Glutamatergic neuron (in vitro differentiated cells): ENCODE data around the gene VANGL2. TPM values are rescaled to one million over a fixed set of nuclear protein-coding genes. Genes with fewer than 3 reads are reported as not detected.

ENCODE experiments used
- DNase-seq: peaks from one replicate; pipeline ENCODE4 v3.0.0; 2022
- H3K27ac Mint-ChIP-seq: one replicate; pipeline ENCODE4 v1.8.0; 2020; ENCODE audit warnings: mild to moderate bottlenecking, mixed read lengths, inconsistent platforms; ENCODE audit not compliant: unreplicated experiment
- H3K27me3 Mint-ChIP-seq: one replicate; pipeline ENCODE4 v1.8.0; 2020; ENCODE audit warnings: mild to moderate bottlenecking, moderate library complexity, mixed read lengths, inconsistent platforms; ENCODE audit not compliant: unreplicated experiment
- H3K36me3 Mint-ChIP-seq: one replicate; pipeline ENCODE4 v1.8.0; 2020; ENCODE audit warnings: mild to moderate bottlenecking, mixed read lengths, inconsistent platforms; ENCODE audit not compliant: unreplicated experiment
- H3K4me1 Mint-ChIP-seq: one replicate; pipeline ENCODE4 v1.8.0; 2020; ENCODE audit warnings: mild to moderate bottlenecking, low read depth, mixed read lengths, inconsistent platforms; ENCODE audit not compliant: unreplicated experiment
- H3K4me3 Mint-ChIP-seq: one replicate; pipeline ENCODE4 v1.8.0; 2020; ENCODE audit warnings: mild to moderate bottlenecking, mixed read lengths, inconsistent platforms; ENCODE audit not compliant: unreplicated experiment
- H3K9me3 Mint-ChIP-seq: one replicate; pipeline ENCODE4 v1.8.0; 2020; ENCODE audit warnings: mild to moderate bottlenecking, moderate library complexity, mixed read lengths, inconsistent platforms; ENCODE audit not compliant: unreplicated experiment
- total RNA-seq: library from RNA; stranded (reverse); fragmentation: NEBNext Ultra II Directional; extraction: Animal tissue kit (Norgen Biotek cat#: 25700); gene quantifications from one replicate; pipeline ENCODE4 v1.2.1, GENCODE V29; 2021; ENCODE audit not compliant: unreplicated experiment
- TF ChIP-seq, protein P1 (sequence below): fragments of 200-600 bp; sonication (generic); IDR thresholded peaks from one replicate; pipeline ENCODE4 v1.5.0; 2021; ENCODE audit not compliant: partially characterized antibody, unreplicated experiment

Gene VANGL2
- total RNA-seq, 1 donor from 2014 or later, result 79.4 TPM

DNA sequence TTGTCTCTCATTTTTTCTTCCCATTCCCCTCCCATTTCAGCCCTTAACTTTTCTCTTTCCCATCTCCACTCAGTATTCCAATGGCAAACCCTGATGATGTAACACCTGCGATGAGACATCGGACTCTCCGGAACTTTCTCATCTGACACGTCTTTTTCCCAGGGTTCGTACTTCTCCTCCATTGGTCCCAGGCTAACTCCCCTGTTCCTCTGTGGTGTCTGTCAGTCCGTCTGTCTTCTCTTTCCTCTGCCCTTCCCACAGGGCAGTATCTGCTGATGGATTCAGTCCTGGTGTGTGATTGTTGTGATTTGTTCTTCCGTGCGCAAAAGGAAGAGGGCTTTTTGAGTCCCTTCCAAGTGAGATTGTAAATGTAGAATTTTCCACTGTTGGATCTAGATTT is 27.7 kb downstream of the VANGL2 start:
- no peak for DNase-seq
- Mint-ChIP-seq H3K27me3 (peaks cover 6% of the 10 kb centered on the region), H3K4me3 (no peak overlapping the region), H3K4me1 (no peaks in the 10 kb centered on the region), H3K27ac (no peak overlapping the region), H3K36me3 (peaks cover 7% of the 10 kb centered on the region), H3K9me3 (peaks cover 1% of the 10 kb centered on the region)
- TF ChIP-seq, protein P1, sequence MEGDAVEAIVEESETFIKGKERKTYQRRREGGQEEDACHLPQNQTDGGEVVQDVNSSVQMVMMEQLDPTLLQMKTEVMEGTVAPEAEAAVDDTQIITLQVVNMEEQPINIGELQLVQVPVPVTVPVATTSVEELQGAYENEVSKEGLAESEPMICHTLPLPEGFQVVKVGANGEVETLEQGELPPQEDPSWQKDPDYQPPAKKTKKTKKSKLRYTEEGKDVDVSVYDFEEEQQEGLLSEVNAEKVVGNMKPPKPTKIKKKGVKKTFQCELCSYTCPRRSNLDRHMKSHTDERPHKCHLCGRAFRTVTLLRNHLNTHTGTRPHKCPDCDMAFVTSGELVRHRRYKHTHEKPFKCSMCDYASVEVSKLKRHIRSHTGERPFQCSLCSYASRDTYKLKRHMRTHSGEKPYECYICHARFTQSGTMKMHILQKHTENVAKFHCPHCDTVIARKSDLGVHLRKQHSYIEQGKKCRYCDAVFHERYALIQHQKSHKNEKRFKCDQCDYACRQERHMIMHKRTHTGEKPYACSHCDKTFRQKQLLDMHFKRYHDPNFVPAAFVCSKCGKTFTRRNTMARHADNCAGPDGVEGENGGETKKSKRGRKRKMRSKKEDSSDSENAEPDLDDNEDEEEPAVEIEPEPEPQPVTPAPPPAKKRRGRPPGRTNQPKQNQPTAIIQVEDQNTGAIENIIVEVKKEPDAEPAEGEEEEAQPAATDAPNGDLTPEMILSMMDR, result no peak

DNA sequence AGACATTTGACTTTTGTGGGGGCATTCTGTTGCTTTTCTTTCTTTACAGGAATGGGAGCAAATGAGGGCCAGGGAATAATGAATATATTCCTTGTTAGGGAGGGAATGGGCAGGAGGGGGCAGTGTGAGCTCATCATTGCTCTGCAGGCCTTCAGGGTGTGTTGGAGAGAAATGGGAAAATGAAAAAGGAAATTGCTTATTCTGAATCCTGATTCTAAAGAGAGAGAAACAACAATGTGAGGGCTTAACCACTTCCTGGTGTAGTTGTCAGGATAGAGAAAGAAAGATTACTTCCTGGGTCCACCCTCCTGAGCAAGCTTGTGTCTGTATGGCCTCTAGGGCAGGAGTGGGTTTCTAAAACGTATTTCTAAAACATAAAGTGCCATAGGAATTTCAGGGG is 28.3 kb downstream of the VANGL2 start:
- Mint-ChIP-seq H3K9me3 (no peaks in the 10 kb centered on the region), H3K27me3 (peaks cover 6% of the 10 kb centered on the region), H3K27ac (no peak overlapping the region), H3K36me3 (peaks cover 7% of the 10 kb centered on the region), H3K4me3 (no peak overlapping the region), H3K4me1 (no peaks in the 10 kb centered on the region)
- TF ChIP-seq, protein P1, result peak; percentile 45
- DNase-seq, result peak; percentile 60

DNA sequence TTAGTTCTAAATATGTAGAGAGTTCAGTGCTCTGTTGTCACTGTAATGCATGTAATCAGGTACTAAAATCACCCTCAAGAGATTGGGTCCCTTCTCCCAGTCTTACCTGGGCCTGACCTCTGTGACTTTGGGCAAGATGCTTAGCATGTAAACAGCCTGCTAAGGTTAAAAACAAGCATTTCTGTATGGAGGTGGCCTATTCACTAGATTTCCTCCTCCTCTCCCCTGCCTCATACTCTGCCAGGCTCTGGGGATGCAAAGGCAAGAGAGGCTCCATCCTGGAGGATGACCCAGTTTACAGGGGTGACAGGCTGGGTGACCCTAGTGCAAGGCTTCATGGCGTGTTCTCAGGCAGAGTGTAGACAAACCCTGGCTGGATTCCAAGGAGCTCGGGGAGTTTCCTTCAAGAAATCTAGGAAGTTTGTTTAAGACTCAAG is 28.8 kb downstream of the VANGL2 start:
- TF ChIP-seq, protein P1, result no peak
- peaks cover 6% of the 10 kb centered on the region for H3K27me3 Mint-ChIP-seq
- H3K27ac Mint-ChIP-seq, result no peak overlapping the region
- no peaks in the 10 kb centered on the region for H3K9me3 Mint-ChIP-seq
- DNase-seq, result no peak
- H3K36me3 Mint-ChIP-seq, result peaks cover 7% of the 10 kb centered on the region
- H3K4me1 Mint-ChIP-seq, result no peaks in the 10 kb centered on the region
- no peak overlapping the region for H3K4me3 Mint-ChIP-seq

DNA sequence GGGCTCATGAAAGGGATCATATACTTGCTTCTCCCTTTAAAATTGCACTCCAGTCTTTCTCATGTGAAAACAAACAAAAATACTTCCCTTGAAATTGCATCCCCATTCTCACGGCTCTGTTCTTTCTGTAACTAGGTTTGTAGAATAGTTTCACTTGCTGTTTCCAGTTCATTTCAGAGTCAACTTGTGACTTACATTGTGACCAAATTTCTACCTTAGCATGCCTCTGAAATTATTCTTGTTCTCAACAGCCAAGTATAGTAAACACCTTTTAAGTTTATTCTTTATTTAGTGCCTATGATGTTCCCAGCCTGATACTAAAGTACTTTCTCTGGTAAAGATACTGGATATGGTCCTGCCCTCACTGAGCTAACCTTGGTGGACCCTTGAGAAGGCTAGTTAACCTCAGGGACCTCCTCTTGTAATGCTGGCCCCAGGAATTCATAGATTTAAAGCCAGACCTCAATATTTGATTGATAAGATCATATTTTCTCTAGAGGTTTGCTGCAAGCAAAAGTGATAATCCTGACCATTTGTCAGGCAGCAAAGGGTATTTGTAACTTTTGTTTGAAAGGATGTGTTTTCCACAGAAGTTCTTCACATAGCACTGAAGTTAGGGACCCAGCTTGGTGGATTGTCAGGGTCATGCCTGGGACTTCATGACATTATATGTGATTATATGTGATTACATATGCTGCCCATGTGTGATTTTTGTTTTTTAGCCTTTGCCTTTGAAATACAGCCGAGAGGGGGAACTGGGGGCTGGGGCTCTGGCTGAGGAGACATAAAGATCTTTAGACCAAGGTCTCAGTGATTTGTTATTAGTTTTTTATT is 29.6 kb downstream of the VANGL2 start:
- Mint-ChIP-seq H3K36me3 (no peaks in the 10 kb centered on the region), H3K4me3 (no peak overlapping the region)

DNA sequence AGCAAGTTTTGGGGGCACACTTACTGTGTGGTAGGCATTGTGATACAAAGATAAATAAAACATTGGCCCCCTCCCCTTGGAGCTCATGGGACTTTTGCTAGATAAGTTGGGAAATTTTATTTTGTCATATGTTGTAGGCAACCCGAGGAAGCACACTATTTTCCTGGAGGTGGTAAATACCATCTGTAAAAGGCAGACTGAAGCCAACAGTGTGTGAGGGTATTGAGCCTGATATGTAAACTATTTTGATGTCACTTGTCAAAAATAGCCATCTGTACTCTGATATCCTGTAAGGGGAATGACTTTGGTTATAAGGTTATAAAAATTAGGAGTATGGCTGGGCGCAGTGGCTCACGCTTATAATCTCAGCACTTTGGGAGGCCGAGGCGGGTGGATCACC is 30.6 kb downstream of the VANGL2 start:
- Mint-ChIP-seq H3K27ac (no peak overlapping the region), H3K4me3 (no peak overlapping the region), H3K9me3 (no peaks in the 10 kb centered on the region), H3K4me1 (no peaks in the 10 kb centered on the region), H3K27me3 (peaks cover 2% of the 10 kb centered on the region), H3K36me3 (no peaks in the 10 kb centered on the region)
- TF ChIP-seq, protein P1, result no peak
- DNase-seq, result no peak

More for the DNA sequence above, 29.6 kb downstream of the VANGL2 start:
- H3K27ac Mint-ChIP-seq, result no peak overlapping the region
- H3K4me1 Mint-ChIP-seq, result no peaks in the 10 kb centered on the region
- no peaks in the 10 kb centered on the region for H3K9me3 Mint-ChIP-seq
- no peak for DNase-seq
- TF ChIP-seq, protein P1, result no peak
- peaks cover 6% of the 10 kb centered on the region for H3K27me3 Mint-ChIP-seq
